ENCODE measurements around the gene KCNJ15.
"Not testable (repeated sequence)": the region's sequence is repeated elsewhere in the genome, so short reads cannot be mapped to it uniquely, and the experiment has no call there.

Gene KCNJ15

GRCh38 chr21:38228537-38228936 is 28.3 kb upstream of the KCNJ15 start:
- Histone ChIP-seq H3K27me3 (ENCODE audit: control insufficient read depth in 5 of 5, insufficient read depth in 4 of 5, low read length in 5 of 5) (no peaks in the 10 kb centered on the region), H3K36me3 (ENCODE audit: control insufficient read depth in 5 of 5, insufficient read depth in 5 of 5, low read length in 5 of 5) (no peaks in the 10 kb centered on the region), H3K9me3 (ENCODE audit: control insufficient read depth in 5 of 5, low read length in 5 of 5) (peaks cover 18 to 60% (median 49%) of the 10 kb centered on the region in 5 donors), H3K9ac (ENCODE audit: low read length in 5 of 5) (no peak overlapping the region), H3K27ac (ENCODE audit: low read depth, low read length) (no peak overlapping the region), H3K4me1 (ENCODE audit: control insufficient read depth in 5 of 5, insufficient read depth in 5 of 5, low read length in 5 of 5) (peaks cover 0 to 1% (median 0%) of the 10 kb centered on the region in 5 donors), H3K4me3 (ENCODE audit: low read depth in 1 of 5, low read length in 5 of 5) (peak overlapping the region in 1 of 5 donors; percentile 16)

- Histone ChIP-seq H3K27me3 (ENCODE audit: control insufficient read depth in 5 of 5, insufficient read depth in 4 of 5, low read length in 5 of 5) (no peaks in the 10 kb centered on the region), H3K27ac (ENCODE audit: low read depth, low read length) (no peak overlapping the region), H3K4me1 (ENCODE audit: control insufficient read depth in 5 of 5, insufficient read depth in 5 of 5, low read length in 5 of 5) (peaks cover 0 to 1% (median 0%) of the 10 kb centered on the region in 5 donors), H3K9me3 (ENCODE audit: control insufficient read depth in 5 of 5, low read length in 5 of 5) (peaks cover 18 to 54% (median 42%) of the 10 kb centered on the region in 5 donors), H3K9ac (ENCODE audit: low read length in 5 of 5) (no peak overlapping the region), H3K36me3 (ENCODE audit: control insufficient read depth in 5 of 5, insufficient read depth in 5 of 5, low read length in 5 of 5) (no peaks in the 10 kb centered on the region), H3K4me3 (ENCODE audit: low read depth in 1 of 5, low read length in 5 of 5) (peak overlapping the region in 1 of 5 donors; percentile 12)
These were observed 27.4 kb upstream of the KCNJ15 start for GRCh38 chr21:38229260-38229877.

DNA sequence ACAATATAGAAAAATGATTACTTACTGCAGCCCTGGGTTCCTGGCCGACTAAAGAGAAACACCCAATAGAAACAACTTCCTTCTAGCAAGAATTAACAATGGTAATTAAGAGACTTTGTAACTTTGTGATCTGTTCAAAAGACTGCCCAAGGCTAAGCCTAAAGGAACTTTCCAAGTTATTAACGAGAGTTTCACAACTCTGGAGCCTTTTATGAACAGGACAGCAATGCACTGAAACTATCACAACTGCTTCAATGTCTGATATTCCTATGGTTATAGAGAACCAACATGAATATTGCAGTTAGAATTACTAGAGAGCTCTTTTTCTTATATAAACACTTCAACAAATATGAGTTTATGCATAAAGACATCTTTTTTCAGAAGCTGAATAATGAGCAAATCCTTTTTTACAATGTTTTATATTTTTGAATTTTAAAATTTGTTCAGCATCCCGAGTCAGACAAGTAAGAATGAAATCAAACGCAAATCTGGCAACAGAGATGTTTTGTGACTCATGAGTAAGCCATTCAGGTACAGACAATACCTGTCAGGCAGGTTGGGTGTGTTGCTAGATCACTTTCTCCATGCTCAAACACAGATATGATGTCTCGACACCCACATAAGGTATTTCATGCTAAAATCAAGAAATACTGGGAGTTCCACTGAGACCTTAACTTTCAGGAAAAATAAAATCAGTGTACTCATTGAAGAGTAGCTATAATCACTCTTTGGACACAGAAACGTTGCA is 22.2 kb upstream of the KCNJ15 start:
- Histone ChIP-seq H3K4me3 (ENCODE audit: low read depth in 1 of 5, low read length in 5 of 5) (no peak overlapping the region), H3K27ac (ENCODE audit: low read depth, low read length) (no peak overlapping the region), H3K9ac (ENCODE audit: low read length in 5 of 5) (no peak overlapping the region), H3K27me3 (ENCODE audit: control insufficient read depth in 5 of 5, insufficient read depth in 4 of 5, low read length in 5 of 5) (no peaks in the 10 kb centered on the region), H3K36me3 (ENCODE audit: control insufficient read depth in 5 of 5, insufficient read depth in 5 of 5, low read length in 5 of 5) (no peaks in the 10 kb centered on the region), H3K4me1 (ENCODE audit: control insufficient read depth in 5 of 5, insufficient read depth in 5 of 5, low read length in 5 of 5) (no peaks in the 10 kb centered on the region), H3K9me3 (ENCODE audit: control insufficient read depth in 5 of 5, low read length in 5 of 5) (peaks cover under 1 to 13% (median 8%) of the 10 kb centered on the region in 5 donors)

DNA sequence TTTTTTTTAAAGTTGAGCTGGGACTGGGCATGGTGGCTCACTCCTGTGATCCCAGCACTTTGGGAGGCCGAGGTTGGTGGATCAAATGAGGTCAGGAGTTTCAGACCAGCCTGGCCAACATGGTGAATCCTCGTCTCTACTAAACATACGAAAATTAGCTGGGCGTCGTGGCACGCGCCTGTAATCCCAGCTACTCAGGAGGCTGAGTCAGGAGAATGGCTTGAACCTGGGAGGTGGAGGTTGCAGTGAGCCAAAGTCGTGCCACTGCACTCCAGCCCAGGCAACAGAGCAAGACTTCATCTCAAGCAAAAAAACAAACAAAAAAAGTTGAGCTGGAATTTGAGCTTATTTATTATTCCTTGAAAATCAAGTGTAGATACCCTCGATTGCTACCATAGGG is 21.5 kb upstream of the KCNJ15 start:
- H3K9me3 ChIP-seq (ENCODE audit: control insufficient read depth in 5 of 5, low read length in 5 of 5): peaks cover 0 to 11% (median 5%) of the 10 kb centered on the region in 5 donors
- not testable (repeated sequence) for H3K4me1 ChIP-seq (ENCODE audit: control insufficient read depth in 5 of 5, insufficient read depth in 5 of 5, low read length in 5 of 5); H3K9ac ChIP-seq (ENCODE audit: low read length in 5 of 5); H3K27ac ChIP-seq (ENCODE audit: low read depth, low read length); H3K36me3 ChIP-seq (ENCODE audit: control insufficient read depth in 5 of 5, insufficient read depth in 5 of 5, low read length in 5 of 5); H3K4me3 ChIP-seq (ENCODE audit: low read depth in 1 of 5, low read length in 5 of 5); H3K27me3 ChIP-seq (ENCODE audit: control insufficient read depth in 5 of 5, insufficient read depth in 4 of 5, low read length in 5 of 5)

GRCh38 chr21:38236232-38236631 is 20.6 kb upstream of the KCNJ15 start:
- peaks cover 0 to 2% (median 0%) of the 10 kb centered on the region in 5 donors for H3K9me3 ChIP-seq (ENCODE audit: control insufficient read depth in 5 of 5, low read length in 5 of 5)
- H3K36me3 ChIP-seq (ENCODE audit: control insufficient read depth in 5 of 5, insufficient read depth in 5 of 5, low read length in 5 of 5): no peaks in the 10 kb centered on the region
- no peaks in the 10 kb centered on the region for H3K27me3 ChIP-seq (ENCODE audit: control insufficient read depth in 5 of 5, insufficient read depth in 4 of 5, low read length in 5 of 5)
- no peak overlapping the region for H3K4me3 ChIP-seq (ENCODE audit: low read depth in 1 of 5, low read length in 5 of 5)
- H3K9ac ChIP-seq (ENCODE audit: low read length in 5 of 5): no peak overlapping the region
- no peak overlapping the region for H3K27ac ChIP-seq (ENCODE audit: low read depth, low read length)
- no peaks in the 10 kb centered on the region for H3K4me1 ChIP-seq (ENCODE audit: control insufficient read depth in 5 of 5, insufficient read depth in 5 of 5, low read length in 5 of 5)

DNA sequence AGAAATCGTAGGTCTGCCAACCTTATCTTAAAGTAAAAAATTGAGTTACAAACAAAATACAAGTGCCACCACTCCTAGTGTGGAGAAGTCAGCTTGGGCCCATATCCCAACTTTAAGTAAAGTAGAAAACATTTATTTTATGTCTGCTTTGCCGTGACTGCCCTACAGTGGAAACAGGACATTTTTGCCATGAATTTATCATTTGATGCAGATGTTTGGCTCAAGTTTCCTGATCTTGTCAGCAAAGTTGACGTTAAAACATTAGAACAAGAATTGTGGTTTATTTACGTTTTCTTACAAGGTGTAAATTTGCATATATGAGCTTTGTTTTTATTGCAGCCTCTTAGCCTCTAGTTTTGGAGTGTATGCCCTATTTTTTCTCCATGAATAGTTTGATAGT is 17.1 kb upstream of the KCNJ15 start:
- H3K4me1 ChIP-seq (ENCODE audit: control insufficient read depth in 5 of 5, insufficient read depth in 5 of 5, low read length in 5 of 5): no peaks in the 10 kb centered on the region
- H3K27ac ChIP-seq (ENCODE audit: low read depth, low read length): no peak overlapping the region
- H3K4me3 ChIP-seq (ENCODE audit: low read depth in 1 of 5, low read length in 5 of 5): no peak overlapping the region
- H3K27me3 ChIP-seq (ENCODE audit: control insufficient read depth in 5 of 5, insufficient read depth in 4 of 5, low read length in 5 of 5): no peaks in the 10 kb centered on the region
- no peaks in the 10 kb centered on the region for H3K36me3 ChIP-seq (ENCODE audit: control insufficient read depth in 5 of 5, insufficient read depth in 5 of 5, low read length in 5 of 5)
- H3K9ac ChIP-seq (ENCODE audit: low read length in 5 of 5): no peak overlapping the region
- no peaks in the 10 kb centered on the region for H3K9me3 ChIP-seq (ENCODE audit: control insufficient read depth in 5 of 5, low read length in 5 of 5)

DNA sequence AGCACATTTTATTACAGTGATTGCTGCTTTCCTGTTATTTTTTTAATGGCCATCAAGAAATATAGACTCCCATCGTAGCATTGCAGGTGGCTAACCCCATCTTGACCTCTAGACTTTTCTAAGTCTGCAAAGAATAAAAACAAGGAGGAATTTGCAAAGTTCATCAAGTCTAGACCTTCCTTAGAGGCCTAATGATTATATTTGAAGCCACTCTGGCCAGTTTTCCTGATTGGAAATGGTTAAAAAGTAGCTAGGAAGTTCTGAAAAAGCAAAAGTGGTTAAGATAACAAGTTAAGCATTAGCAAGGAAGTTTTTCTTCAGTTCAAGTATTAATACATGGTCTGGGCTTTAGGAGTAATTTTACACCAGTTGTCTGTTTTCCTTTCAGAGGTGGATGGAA is 16.7 kb upstream of the KCNJ15 start:
- Histone ChIP-seq H3K4me3 (ENCODE audit: low read depth in 1 of 5, low read length in 5 of 5) (no peak overlapping the region), H3K27ac (ENCODE audit: low read depth, low read length) (no peak overlapping the region), H3K9ac (ENCODE audit: low read length in 5 of 5) (no peak overlapping the region), H3K36me3 (ENCODE audit: control insufficient read depth in 5 of 5, insufficient read depth in 5 of 5, low read length in 5 of 5) (no peaks in the 10 kb centered on the region), H3K27me3 (ENCODE audit: control insufficient read depth in 5 of 5, insufficient read depth in 4 of 5, low read length in 5 of 5) (no peaks in the 10 kb centered on the region), H3K9me3 (ENCODE audit: control insufficient read depth in 5 of 5, low read length in 5 of 5) (no peaks in the 10 kb centered on the region), H3K4me1 (ENCODE audit: control insufficient read depth in 5 of 5, insufficient read depth in 5 of 5, low read length in 5 of 5) (no peaks in the 10 kb centered on the region)

GRCh38 chr21:38241029-38241740 is 15.6 kb upstream of the KCNJ15 start:
- H3K27ac ChIP-seq (ENCODE audit: low read depth, low read length): no peak overlapping the region
- H3K27me3 ChIP-seq (ENCODE audit: control insufficient read depth in 5 of 5, insufficient read depth in 4 of 5, low read length in 5 of 5): no peaks in the 10 kb centered on the region
- H3K9ac ChIP-seq (ENCODE audit: low read length in 5 of 5): no peak overlapping the region
- no peak overlapping the region for H3K4me3 ChIP-seq (ENCODE audit: low read depth in 1 of 5, low read length in 5 of 5)
- H3K36me3 ChIP-seq (ENCODE audit: control insufficient read depth in 5 of 5, insufficient read depth in 5 of 5, low read length in 5 of 5): no peaks in the 10 kb centered on the region
- no peaks in the 10 kb centered on the region for H3K4me1 ChIP-seq (ENCODE audit: control insufficient read depth in 5 of 5, insufficient read depth in 5 of 5, low read length in 5 of 5)
- no peaks in the 10 kb centered on the region for H3K9me3 ChIP-seq (ENCODE audit: control insufficient read depth in 5 of 5, low read length in 5 of 5)

DNA sequence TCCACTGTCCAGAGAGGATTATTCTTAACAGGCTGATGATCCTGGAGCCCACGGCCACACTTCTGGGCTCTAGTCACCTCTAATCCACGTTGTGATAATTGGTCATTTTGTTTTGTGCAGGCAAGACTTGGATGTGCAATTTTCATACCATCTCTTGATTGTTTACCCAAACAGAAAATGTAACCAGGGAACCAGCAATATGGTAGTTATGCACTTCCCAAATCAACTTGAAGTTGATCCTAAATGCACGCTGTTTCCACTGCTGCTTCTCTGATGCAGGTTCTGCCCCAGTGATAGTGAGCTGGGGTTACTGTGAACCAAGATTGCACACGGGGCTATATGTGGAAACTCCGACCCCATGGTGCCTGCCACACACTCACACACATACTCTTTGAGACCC is 14.7 kb upstream of the KCNJ15 start:
- H3K9ac ChIP-seq (ENCODE audit: low read length in 5 of 5): no peak overlapping the region
- H3K36me3 ChIP-seq (ENCODE audit: control insufficient read depth in 5 of 5, insufficient read depth in 5 of 5, low read length in 5 of 5): no peaks in the 10 kb centered on the region
- no peaks in the 10 kb centered on the region for H3K4me1 ChIP-seq (ENCODE audit: control insufficient read depth in 5 of 5, insufficient read depth in 5 of 5, low read length in 5 of 5)
- H3K27me3 ChIP-seq (ENCODE audit: control insufficient read depth in 5 of 5, insufficient read depth in 4 of 5, low read length in 5 of 5): no peaks in the 10 kb centered on the region
- no peak overlapping the region for H3K4me3 ChIP-seq (ENCODE audit: low read depth in 1 of 5, low read length in 5 of 5)
- no peak overlapping the region for H3K27ac ChIP-seq (ENCODE audit: low read depth, low read length)
- no peaks in the 10 kb centered on the region for H3K9me3 ChIP-seq (ENCODE audit: control insufficient read depth in 5 of 5, low read length in 5 of 5)

DNA sequence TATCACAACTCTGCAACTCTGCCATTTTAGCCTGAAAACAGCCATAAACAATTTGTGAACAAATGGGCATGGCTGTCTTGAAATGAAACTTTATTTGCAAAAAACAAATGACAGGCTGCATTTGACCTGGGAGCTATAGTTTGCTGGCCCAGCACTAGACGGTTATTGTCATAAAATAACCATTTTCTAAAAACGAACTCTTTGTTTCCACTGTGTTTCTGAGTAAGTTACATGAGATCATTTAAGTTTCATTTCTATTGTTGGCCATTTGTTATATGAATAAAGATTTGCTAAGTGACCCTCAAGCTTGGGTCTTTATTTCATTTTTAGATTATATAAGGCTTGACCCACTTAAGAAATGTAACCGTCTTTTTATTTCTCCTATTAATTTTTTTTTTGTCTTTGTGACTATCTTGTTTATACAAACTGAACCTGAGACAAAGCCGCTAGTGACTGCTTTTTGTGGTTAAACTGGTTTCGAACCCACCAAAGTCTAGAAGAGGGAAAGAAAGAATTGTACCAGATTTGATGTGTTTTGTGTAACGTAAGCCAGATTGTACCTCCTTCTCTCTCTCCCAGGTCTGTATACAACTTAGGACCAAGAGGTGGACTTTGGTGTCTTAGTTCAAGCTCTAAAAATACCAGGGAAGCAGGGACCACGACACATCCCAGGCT is 12.9 kb upstream of the KCNJ15 start:
- Histone ChIP-seq H3K4me1 (ENCODE audit: control insufficient read depth in 5 of 5, insufficient read depth in 5 of 5, low read length in 5 of 5) (no peaks in the 10 kb centered on the region), H3K27ac (ENCODE audit: low read depth, low read length) (no peak overlapping the region)

More for the DNA sequence above, 12.9 kb upstream of the KCNJ15 start:
- H3K4me3 ChIP-seq (ENCODE audit: low read depth in 1 of 5, low read length in 5 of 5): no peak overlapping the region
- H3K27me3 ChIP-seq (ENCODE audit: control insufficient read depth in 5 of 5, insufficient read depth in 4 of 5, low read length in 5 of 5): no peaks in the 10 kb centered on the region
- no peaks in the 10 kb centered on the region for H3K9me3 ChIP-seq (ENCODE audit: control insufficient read depth in 5 of 5, low read length in 5 of 5)
- H3K9ac ChIP-seq (ENCODE audit: low read length in 5 of 5): no peak overlapping the region
- no peaks in the 10 kb centered on the region for H3K36me3 ChIP-seq (ENCODE audit: control insufficient read depth in 5 of 5, insufficient read depth in 5 of 5, low read length in 5 of 5)
